Measurements from ENCODE around the gene CYP3A7.
"Not testable (repeated sequence)": the region's sequence is repeated elsewhere in the genome, so short reads cannot be mapped to it uniquely, and the experiment has no call there.

CYP3A7 gene

GRCh38 chr7:99729486-99730237 lies 5.3 kb downstream of the CYP3A7 start:
- Histone ChIP-seq H4K20me1 (ENCODE audit: control insufficient read depth, insufficient read depth, low read depth, low read length) (no peaks in the 10 kb centered on the region), H3K4me3 (ENCODE audit: low read length) (no peak overlapping the region), H3F3A (ENCODE audit: control insufficient read depth, insufficient read depth) (no peaks in the 10 kb centered on the region), H3K4me1 (ENCODE audit: control insufficient read depth, low read length) (no peaks in the 10 kb centered on the region), H3K79me2 (ENCODE audit: control insufficient read depth, low read length) (no peaks in the 10 kb centered on the region), H3K27me3 (ENCODE audit: control insufficient read depth, low read length) (no peaks in the 10 kb centered on the region), H3K9me3 (ENCODE audit: control insufficient read depth, insufficient read depth, low read length) (no peaks in the 10 kb centered on the region), H3K36me3 (ENCODE audit: control insufficient read depth, low read length) (no peaks in the 10 kb centered on the region), H3K4me2 (ENCODE audit: low read length) (no peak overlapping the region), H3K9me2 (replicated peaks; ENCODE audit: control insufficient read depth, low read length) (no peaks in the 10 kb centered on the region), H3K27ac (ENCODE audit: low read depth, low read length) (no peak overlapping the region)
- TF ChIP-seq CTCF (IDR thresholded peaks at IDR 0.05; ENCODE audit: low read depth, low read length, poor library complexity, severe bottlenecking) (no peak), EZH2phosphoT487 (IDR thresholded peaks at IDR 0.05; ENCODE audit: borderline replicate concordance, low read length) (no peak)

- Histone ChIP-seq H3K4me1 (ENCODE audit: control insufficient read depth, low read length) (no peaks in the 10 kb centered on the region), H3F3A (ENCODE audit: control insufficient read depth, insufficient read depth) (no peaks in the 10 kb centered on the region), H3K79me2 (ENCODE audit: control insufficient read depth, low read length) (no peaks in the 10 kb centered on the region), H3K27ac (ENCODE audit: low read depth, low read length) (no peak overlapping the region), H3K27me3 (ENCODE audit: control insufficient read depth, low read length) (no peaks in the 10 kb centered on the region), H3K36me3 (ENCODE audit: control insufficient read depth, low read length) (no peaks in the 10 kb centered on the region), H3K4me2 (ENCODE audit: low read length) (no peak overlapping the region), H3K4me3 (ENCODE audit: low read length) (no peak overlapping the region), H4K20me1 (ENCODE audit: control insufficient read depth, insufficient read depth, low read depth, low read length) (no peaks in the 10 kb centered on the region), H3K9me2 (replicated peaks; ENCODE audit: control insufficient read depth, low read length) (no peaks in the 10 kb centered on the region), H3K9me3 (ENCODE audit: control insufficient read depth, insufficient read depth, low read length) (no peaks in the 10 kb centered on the region)
- TF ChIP-seq CTCF (IDR thresholded peaks at IDR 0.05; ENCODE audit: low read depth, low read length, poor library complexity, severe bottlenecking) = no peak
- no peak for TF ChIP-seq EZH2phosphoT487 (IDR thresholded peaks at IDR 0.05; ENCODE audit: borderline replicate concordance, low read length)
Measured at GRCh38 chr7:99728615-99729014, 6.4 kb downstream of the CYP3A7 start.

- not testable (repeated sequence) for H3K27me3 ChIP-seq (ENCODE audit: control insufficient read depth, low read length); H3K9me3 ChIP-seq (ENCODE audit: control insufficient read depth, insufficient read depth, low read length); H3F3A ChIP-seq (ENCODE audit: control insufficient read depth, insufficient read depth); H3K4me1 ChIP-seq (ENCODE audit: control insufficient read depth, low read length); H4K20me1 ChIP-seq (ENCODE audit: control insufficient read depth, insufficient read depth, low read depth, low read length); H3K4me2 ChIP-seq (ENCODE audit: low read length); H3K79me2 ChIP-seq (ENCODE audit: control insufficient read depth, low read length); H3K27ac ChIP-seq (ENCODE audit: low read depth, low read length); H3K4me3 ChIP-seq (ENCODE audit: low read length); H3K36me3 ChIP-seq (ENCODE audit: control insufficient read depth, low read length); H3K9me2 ChIP-seq (replicated peaks; ENCODE audit: control insufficient read depth, low read length)
Measured at GRCh38 chr7:99723201-99723600, 11.8 kb downstream of the CYP3A7 start.

GRCh38 chr7:99720800-99721595 lies 14.0 kb downstream of the CYP3A7 start:
- no peaks in the 10 kb centered on the region for H3K9me3 ChIP-seq (ENCODE audit: control insufficient read depth, insufficient read depth, low read length)
- no peaks in the 10 kb centered on the region for H3K9me2 ChIP-seq (replicated peaks; ENCODE audit: control insufficient read depth, low read length)
- no peak overlapping the region for H3K27ac ChIP-seq (ENCODE audit: low read depth, low read length)
- H3K79me2 ChIP-seq (ENCODE audit: control insufficient read depth, low read length) = no peaks in the 10 kb centered on the region
- no peak for TF ChIP-seq CTCF (IDR thresholded peaks at IDR 0.05; ENCODE audit: low read depth, low read length, poor library complexity, severe bottlenecking)
- no peak for TF ChIP-seq EZH2phosphoT487 (IDR thresholded peaks at IDR 0.05; ENCODE audit: borderline replicate concordance, low read length)
- H3K4me1 ChIP-seq (ENCODE audit: control insufficient read depth, low read length) = no peaks in the 10 kb centered on the region
- peaks cover 2% of the 10 kb centered on the region; the same call in 1 of the 2 replicates for H3K27me3 ChIP-seq (ENCODE audit: control insufficient read depth, low read length)
- H4K20me1 ChIP-seq (ENCODE audit: control insufficient read depth, insufficient read depth, low read depth, low read length) = no peaks in the 10 kb centered on the region
- H3F3A ChIP-seq (ENCODE audit: control insufficient read depth, insufficient read depth) = no peaks in the 10 kb centered on the region
- H3K4me3 ChIP-seq (ENCODE audit: low read length) = no peak overlapping the region
- no peak overlapping the region for H3K4me2 ChIP-seq (ENCODE audit: low read length)
- H3K36me3 ChIP-seq (ENCODE audit: control insufficient read depth, low read length) = no peaks in the 10 kb centered on the region

Data from DOHH2 (cell line).